ENCODE results near the gene MAPK8IP3. TPM values are rescaled to one million over a fixed set of nuclear protein-coding genes. Genes with fewer than 3 reads are reported as not detected.

MAPK8IP3 gene
- total and polyA plus RNA-seq, 2 donors from 2014 or later, result 10.6 to 67.7 TPM

DNA sequence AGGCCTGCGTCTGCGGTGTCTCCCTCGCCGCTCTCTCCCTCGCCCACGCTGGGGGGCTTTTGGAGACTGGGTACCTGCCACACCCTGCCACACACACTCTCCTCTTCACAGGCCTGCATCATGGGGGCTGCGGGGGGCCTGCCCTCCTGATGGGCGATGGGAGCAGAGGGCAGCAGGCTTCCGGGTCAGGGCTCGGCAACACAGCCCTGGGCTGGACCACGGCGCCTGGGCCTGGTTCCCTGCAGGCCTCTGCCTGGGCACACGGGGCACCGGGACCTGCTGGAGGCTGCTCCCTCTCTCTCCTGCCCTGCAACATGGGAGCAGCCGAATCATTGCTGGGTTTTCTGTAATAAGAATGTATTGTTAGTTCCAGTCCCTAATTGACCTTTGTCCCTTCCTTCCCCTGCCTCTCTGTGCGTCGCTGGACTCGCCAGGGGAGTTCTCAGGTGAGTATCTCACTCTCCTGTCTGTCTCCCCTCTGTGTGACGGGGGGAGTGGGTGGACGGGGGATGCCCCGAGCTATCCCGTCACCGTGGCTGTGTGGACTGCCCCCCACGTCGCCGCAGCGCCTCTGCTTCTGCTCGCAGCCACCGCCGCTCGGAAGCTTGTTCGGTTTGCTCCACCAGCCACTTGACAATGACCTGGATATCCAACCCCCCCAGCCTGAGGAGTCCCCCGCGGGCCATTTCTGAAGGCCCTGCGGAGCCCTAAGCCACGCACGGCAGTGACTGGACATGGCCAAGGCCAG is 51.9 kb downstream of the MAPK8IP3 start:
- no peak for FAIRE-seq
- Histone ChIP-seq H3K36me3 (ENCODE audit: control insufficient read depth in 2 of 3, insufficient read depth in 3 of 3, low read length in 3 of 3) (peaks cover 0 to 6% (median 5%) of the 10 kb centered on the region in 3 donors), H3K27me3 (ENCODE audit: control insufficient read depth, insufficient read depth, low read length) (no peaks in the 10 kb centered on the region)

DNA sequence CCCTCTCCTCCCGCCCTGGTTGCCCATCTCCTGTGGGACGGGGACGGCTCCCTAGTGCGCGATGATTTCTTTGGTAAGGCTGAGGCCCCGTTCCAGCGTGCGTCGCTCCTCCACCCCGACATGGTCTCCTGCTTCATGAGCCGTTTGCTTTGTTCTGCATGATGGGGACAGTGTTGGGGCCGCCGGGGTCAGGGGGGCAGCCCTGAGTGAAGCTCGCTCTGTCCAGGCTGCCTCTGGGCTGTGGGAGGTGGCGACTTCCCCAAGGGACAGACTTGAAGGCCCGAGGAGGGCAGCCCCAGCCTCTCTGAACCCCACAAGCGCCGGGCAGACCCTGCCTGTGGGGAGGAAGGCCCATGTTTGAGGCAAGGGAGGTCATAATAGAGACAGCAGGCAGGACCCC is 52.9 kb downstream of the MAPK8IP3 start:
- intact Hi-C loops (cut with DNase I), result no loop called here
- Histone ChIP-seq H3K27ac (ENCODE audit: low read depth in 2 of 2, low read length in 2 of 2) (no peak overlapping the region), H3K4me1 (ENCODE audit: control insufficient read depth in 2 of 3, insufficient read depth in 2 of 3, low read depth in 1 of 3, low read length in 3 of 3) (no peaks in the 10 kb centered on the region), H3K36me3 (ENCODE audit: control insufficient read depth in 2 of 3, insufficient read depth in 3 of 3, low read length in 3 of 3) (peaks cover 0 to 7% (median 6%) of the 10 kb centered on the region in 3 donors), H3K4me3 (ENCODE audit: low read length in 3 of 3) (no peak overlapping the region), H3K9me3 (ENCODE audit: control insufficient read depth in 2 of 3, insufficient read depth in 1 of 3, low read length in 3 of 3) (no peaks in the 10 kb centered on the region), H3K9ac (ENCODE audit: low read length in 3 of 3) (no peak overlapping the region), H3K27me3 (ENCODE audit: control insufficient read depth, insufficient read depth, low read length) (no peaks in the 10 kb centered on the region)
- no peak for FAIRE-seq
- DNase-seq, result no peak
- TF ChIP-seq, protein P1, sequence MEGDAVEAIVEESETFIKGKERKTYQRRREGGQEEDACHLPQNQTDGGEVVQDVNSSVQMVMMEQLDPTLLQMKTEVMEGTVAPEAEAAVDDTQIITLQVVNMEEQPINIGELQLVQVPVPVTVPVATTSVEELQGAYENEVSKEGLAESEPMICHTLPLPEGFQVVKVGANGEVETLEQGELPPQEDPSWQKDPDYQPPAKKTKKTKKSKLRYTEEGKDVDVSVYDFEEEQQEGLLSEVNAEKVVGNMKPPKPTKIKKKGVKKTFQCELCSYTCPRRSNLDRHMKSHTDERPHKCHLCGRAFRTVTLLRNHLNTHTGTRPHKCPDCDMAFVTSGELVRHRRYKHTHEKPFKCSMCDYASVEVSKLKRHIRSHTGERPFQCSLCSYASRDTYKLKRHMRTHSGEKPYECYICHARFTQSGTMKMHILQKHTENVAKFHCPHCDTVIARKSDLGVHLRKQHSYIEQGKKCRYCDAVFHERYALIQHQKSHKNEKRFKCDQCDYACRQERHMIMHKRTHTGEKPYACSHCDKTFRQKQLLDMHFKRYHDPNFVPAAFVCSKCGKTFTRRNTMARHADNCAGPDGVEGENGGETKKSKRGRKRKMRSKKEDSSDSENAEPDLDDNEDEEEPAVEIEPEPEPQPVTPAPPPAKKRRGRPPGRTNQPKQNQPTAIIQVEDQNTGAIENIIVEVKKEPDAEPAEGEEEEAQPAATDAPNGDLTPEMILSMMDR (IDR thresholded peaks at IDR 0.05; ENCODE audit: borderline replicate concordance, extremely low read depth, insufficient read depth), result no peak

More for the DNA sequence above, 51.9 kb downstream of the MAPK8IP3 start:
- TF ChIP-seq, protein P1 (IDR thresholded peaks at IDR 0.05; ENCODE audit: borderline replicate concordance, extremely low read depth, insufficient read depth), result no peak
- intact Hi-C loops (cut with DNase I), result no loop called here
- no peaks in the 10 kb centered on the region for H3K4me1 ChIP-seq (ENCODE audit: control insufficient read depth in 2 of 3, insufficient read depth in 2 of 3, low read depth in 1 of 3, low read length in 3 of 3)
- no peak for DNase-seq
- no peaks in the 10 kb centered on the region for H3K9me3 ChIP-seq (ENCODE audit: control insufficient read depth in 2 of 3, insufficient read depth in 1 of 3, low read length in 3 of 3)
- no peak overlapping the region for H3K27ac ChIP-seq (ENCODE audit: low read depth in 2 of 2, low read length in 2 of 2)
- H3K4me3 ChIP-seq (ENCODE audit: low read length in 3 of 3), result no peak overlapping the region
- H3K9ac ChIP-seq (ENCODE audit: low read length in 3 of 3), result no peak overlapping the region

DNA sequence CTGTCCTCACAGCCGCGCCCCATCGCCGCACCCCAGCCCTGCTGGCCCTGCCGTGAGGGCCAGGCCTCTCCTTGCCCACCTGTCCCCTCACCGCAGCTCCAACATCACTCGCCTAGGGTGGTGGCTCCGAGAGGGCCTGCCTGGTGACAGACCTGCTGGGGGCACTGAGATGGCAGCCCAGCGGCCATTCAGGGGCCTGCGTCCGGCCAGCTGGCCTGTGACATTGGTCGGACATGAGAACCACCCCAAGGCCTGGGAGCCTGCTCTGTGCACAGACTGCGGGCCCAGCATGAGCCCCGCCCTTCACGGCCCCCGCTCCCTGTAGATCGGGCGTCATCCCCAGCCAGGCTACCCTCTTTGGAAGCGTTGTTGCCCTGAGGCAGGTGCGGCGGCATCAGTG is 53.5 kb downstream of the MAPK8IP3 start:
- H3K36me3 ChIP-seq (ENCODE audit: control insufficient read depth in 2 of 3, insufficient read depth in 3 of 3, low read length in 3 of 3), result peaks cover 0 to 7% (median 6%) of the 10 kb centered on the region in 3 donors
- H3K27ac ChIP-seq (ENCODE audit: low read depth in 2 of 2, low read length in 2 of 2), result no peak overlapping the region
- H3K4me3 ChIP-seq (ENCODE audit: low read length in 3 of 3), result no peak overlapping the region
- intact Hi-C loops (cut with DNase I), result no loop called here
- DNase-seq (no peak), FAIRE-seq (no peak)
- no peaks in the 10 kb centered on the region for H3K4me1 ChIP-seq (ENCODE audit: control insufficient read depth in 2 of 3, insufficient read depth in 2 of 3, low read depth in 1 of 3, low read length in 3 of 3)
- TF ChIP-seq, protein P1 (IDR thresholded peaks at IDR 0.05; ENCODE audit: borderline replicate concordance, extremely low read depth, insufficient read depth), result no peak
- no peak overlapping the region for H3K9ac ChIP-seq (ENCODE audit: low read length in 3 of 3)
- no peaks in the 10 kb centered on the region for H3K9me3 ChIP-seq (ENCODE audit: control insufficient read depth in 2 of 3, insufficient read depth in 1 of 3, low read length in 3 of 3)
- no peaks in the 10 kb centered on the region for H3K27me3 ChIP-seq (ENCODE audit: control insufficient read depth, insufficient read depth, low read length)

Measured in kidney (tissue), 14 donors.